NCI-H1694 treated with DMSO at 0.1 percent for 48 hours (cell line): ENCODE data around the gene MEAK7.

Experiments used
- DNase-seq: peaks from one replicate; lab custom pipeline; 2025; lab: John Stamatoyannopoulos, UW

MEAK7 gene

GRCh38 chr16:84511831-84512230, 7.4 kb upstream of the MEAK7 start:
- no peak for DNase-seq

DNA sequence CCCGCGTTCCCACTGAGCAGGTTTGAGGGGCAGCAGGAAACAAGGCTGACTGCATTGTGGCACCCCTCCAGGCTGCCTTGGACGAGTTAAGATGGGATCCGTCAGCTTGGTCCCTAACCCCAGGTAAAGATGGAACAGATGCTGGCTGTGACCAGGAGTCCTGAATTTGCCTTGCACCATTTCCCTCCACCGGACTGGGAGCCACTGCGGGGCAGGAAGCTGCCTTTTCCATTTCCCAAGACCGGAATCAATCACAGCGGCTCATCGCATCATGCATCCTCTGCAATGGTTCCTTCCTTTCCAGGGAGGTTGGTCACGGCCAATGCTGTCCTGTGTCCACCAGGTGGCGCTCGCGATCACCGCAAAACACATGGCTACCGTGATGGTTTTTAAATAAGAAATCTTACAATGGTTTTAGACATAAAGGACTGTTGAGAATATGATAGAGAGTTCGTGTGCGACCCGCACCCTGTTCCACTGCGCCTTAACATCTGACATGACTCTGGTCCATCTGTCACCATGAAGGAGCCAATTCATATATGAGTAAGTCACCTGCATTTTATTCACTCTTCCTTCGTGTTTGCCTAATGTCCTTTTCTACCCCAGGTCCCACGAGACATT, 6.8 kb upstream of the MEAK7 start:
- DNase-seq, result peak; percentile 59

- no peak for DNase-seq
Measured at GRCh38 chr16:84509032-84509950, 4.8 kb upstream of the MEAK7 start.

DNA sequence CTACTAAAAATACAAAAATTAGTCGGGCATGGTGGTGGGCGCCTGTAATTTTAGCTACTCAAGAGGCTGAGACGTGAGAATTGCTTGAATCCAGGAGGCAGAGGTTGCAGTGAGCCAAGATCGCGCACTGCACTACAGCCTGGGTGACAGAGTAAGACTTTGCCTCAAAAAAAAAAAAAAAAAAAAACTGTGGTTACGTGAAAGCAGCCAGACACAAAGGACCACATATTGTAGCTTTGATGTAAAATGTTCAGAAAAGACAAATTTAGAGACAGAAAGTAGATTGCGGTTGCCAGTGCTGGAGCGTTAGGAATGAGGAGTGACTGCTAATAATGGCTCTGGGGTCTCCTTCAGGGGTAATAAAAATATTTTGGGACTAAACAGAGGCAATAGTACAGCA, 4.0 kb upstream of the MEAK7 start:
- no peak for DNase-seq

- peak; percentile 18 for DNase-seq
Measured at GRCh38 chr16:84507011-84507982, 2.8 kb upstream of the MEAK7 start.

- DNase-seq, result no peak
Measured at GRCh38 chr16:84505249-84506187, 1.1 kb upstream of the MEAK7 start.

DNA sequence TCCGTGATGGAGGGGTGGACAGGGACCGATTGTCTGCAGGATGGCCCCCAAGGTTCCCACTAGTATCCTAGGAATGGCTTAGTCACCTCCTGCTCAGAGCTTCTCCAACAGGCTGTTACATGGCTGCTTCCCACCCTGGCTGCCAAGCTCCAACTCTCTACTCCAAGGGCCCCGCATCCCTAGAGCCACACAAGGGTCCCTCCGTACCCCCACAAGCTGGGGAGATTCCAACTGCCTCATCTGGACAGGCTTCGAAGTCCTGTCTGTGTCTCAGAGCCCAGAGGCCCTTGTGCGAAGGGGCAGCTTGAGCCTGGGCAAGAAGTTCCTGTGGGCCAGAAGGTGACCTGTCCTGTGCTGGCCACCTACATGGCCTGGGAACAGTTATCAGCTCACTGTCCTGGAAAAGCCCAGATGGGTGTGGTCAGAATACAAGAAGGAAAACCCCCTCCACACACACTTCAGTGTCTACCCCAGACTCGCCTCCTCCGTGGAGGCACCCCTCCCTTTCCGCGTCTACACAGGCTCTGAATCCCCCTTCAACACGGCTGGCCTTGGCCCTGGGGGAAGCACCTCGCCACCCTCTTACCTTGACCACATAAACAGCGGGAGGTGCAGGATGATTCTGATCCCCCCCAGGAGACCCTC, 586 bp downstream of the MEAK7 start:
- DNase-seq, result no peak

- DNase-seq, result no peak
Measured at GRCh38 chr16:84502581-84502980, 1.9 kb downstream of the MEAK7 start.

GRCh38 chr16:84502075-84502474, 2.4 kb downstream of the MEAK7 start:
- no peak for DNase-seq

- DNase-seq, result no peak
Measured at GRCh38 chr16:84501077-84501735, 3.3 kb downstream of the MEAK7 start.

- DNase-seq, result no peak
Measured at GRCh38 chr16:84500531-84500930, 3.9 kb downstream of the MEAK7 start.

- no peak for DNase-seq
Measured at GRCh38 chr16:84499638-84500037, 4.8 kb downstream of the MEAK7 start.

DNA sequence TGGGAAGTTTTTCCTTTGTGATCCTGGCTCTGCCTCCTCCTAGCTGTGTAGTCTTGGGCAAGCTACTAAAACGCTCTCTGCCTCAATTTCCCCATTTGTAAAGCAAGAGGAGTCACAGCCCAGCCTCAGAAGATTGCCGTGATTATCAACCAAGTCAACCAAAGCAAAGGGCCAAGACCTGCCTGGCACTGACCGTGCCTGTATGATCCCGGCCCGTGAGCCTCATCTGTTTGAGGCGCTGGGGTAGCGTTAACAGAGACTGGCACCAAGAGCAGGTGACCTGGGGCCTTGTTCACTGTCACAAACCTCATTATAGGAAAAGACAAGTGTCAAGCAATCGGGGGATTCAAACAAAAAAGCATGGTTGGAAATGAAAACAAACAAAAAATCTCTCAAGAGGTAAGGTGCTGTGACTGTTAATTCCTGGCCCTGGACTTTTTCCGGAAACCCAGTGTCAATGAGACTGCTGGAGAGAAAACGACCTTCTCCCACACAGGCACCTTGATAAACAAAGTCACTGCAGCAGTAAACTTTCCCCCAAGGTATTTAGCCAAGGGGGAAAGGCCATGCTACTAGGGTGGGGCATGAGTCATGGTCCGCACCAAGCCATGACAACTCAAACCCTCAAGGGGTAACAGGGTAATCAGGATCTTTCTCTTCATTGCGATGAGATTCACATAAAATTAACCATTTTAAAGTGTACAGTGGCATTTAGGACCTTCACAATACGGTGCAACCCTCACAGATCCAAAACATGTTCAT, 5.4 kb downstream of the MEAK7 start:
- DNase-seq, result no peak

DNA sequence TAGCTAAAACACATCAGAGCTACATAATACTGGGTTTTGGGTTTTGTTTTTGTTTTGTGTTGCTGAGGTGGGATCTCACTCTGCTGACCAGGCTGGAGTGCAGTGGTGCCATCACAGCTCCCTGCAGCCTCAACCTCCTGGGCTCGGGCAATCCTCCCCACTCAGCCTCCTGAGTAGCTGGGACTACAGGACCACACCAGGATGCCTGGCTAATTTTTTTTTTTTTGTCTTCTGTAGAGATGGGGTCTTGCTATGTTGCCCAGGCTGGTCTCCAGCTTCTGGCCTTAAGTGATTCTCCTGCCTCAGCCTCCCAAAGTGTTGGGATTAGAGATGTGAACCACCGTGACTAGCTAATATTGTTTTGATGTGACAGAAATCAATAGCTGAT, 6.2 kb downstream of the MEAK7 start:
- no peak for DNase-seq

GRCh38 chr16:84497418-84498222, 6.8 kb downstream of the MEAK7 start:
- DNase-seq, result no peak

- no peak for DNase-seq
Measured at GRCh38 chr16:84496991-84497390, 7.5 kb downstream of the MEAK7 start.

- DNase-seq, result no peak
Measured at GRCh38 chr16:84495506-84495905, 9.0 kb downstream of the MEAK7 start.

GRCh38 chr16:84489131-84489530, 15.3 kb downstream of the MEAK7 start:
- no peak for DNase-seq

DNA sequence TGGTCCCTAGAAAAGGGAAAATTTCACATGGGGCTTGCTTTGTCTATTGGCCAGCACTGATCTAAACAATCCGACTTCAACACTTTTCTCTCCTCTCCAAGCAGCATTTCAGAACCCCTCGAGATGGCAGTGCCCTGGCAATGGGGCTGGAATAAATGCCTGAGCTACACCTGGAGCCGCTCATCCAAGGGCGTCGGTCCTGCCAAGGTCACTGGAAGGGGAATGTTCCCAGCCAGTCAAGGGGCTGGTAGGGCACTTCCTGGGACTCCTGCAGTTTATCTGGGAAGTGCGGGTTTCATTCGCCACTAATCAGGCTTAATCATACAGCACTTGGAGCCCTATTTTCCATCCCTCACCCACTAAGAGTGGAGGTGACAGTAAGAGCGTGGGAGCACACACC, 17.1 kb downstream of the MEAK7 start:
- no peak for DNase-seq
